NCI-H2227 treated with DMSO at 0.1 percent for 48 hours (cell line): ENCODE data around the gene SVOP.
"Not testable (repeated sequence)": the region's sequence is repeated elsewhere in the genome, so short reads cannot be mapped to it uniquely, and the experiment has no call there.

ENCODE experiments used
- DNase-seq: peaks from one replicate; lab custom pipeline; 2025; lab: John Stamatoyannopoulos, UW

Gene SVOP

DNA sequence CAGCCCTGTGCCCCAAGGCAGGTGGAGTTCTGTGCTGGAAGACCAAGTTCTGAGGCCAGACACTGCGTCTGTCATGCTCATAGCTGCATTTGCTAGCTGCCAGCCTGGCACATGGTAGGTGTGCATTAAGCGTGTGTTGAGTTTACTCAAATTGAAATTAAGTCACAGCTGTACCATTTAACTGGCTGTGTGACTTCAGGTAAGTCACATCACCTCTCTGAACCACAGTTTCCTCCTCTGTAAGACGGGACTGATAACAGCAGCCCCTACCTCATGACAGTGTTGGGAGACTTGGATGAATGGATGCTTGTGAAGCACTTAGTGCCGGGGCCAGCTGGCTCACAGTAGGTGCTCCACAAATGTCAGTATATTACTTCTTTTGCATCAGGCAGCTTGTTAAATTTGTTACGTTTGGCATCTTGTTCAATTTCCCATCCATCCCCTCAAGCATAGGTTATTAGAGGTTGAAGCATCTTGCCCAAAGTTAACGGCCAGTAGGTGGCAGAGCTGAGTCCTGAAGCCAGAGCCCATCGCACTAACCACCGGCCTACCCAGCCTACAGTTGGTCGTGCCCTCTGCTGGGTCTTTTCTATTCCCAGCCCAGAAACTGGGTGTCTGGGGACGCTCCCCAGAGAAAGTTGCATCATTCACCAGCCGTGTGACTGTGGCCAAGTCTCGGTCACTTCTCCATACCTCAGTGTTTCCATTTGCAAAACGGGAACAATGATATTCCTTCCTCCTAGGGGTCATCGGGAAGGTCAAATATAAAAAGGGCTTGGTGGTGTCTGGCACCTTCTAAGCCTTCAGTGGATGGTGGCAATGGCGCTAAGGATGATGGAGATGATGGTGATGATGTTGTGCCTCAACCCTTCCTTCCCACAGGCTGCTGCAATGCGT lies 136.5 kb downstream of the SVOP start:
- no peak for DNase-seq

GRCh38 chr12:108881953-108882352 lies 138.9 kb downstream of the SVOP start:
- no peak for DNase-seq

DNA sequence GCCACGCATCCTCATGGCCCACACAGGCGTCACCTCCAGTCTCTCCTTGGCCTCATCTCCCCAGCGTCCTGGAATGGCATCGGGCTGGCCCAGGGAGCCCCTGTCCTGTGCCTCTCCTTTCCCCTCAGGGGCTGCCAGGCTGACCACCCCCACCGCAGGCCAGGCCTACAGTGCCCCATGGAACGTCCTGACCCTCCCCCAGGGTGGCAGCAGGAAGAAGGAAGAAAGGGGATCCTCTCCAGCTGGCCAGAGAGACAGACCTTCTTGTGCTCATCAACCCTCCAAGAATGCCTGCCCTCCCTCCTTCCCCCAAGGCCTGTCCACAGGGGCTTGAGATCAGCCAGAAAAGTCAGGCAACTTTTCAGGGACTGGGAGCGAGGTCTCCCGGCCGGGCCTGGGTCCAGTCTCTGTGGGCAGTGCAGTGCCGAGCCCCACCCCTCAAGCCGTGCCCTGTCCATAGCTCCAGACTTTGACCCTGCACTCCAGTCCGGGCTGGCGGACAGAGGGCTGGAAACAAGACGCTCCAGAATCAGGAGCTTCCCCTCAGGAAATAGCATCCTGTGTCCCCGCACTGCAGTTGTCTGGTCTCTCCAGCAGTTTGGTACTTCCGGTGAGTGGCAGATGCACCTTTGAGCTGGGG lies 141.1 kb downstream of the SVOP start, which contains the start of gene DAO:
TSS of gene DAO (plus strand) at position 478 of the 640 bp plus-strand sequence. CDS start 4,915 bp downstream, outside the sequence.
- no peak for DNase-seq

DNA sequence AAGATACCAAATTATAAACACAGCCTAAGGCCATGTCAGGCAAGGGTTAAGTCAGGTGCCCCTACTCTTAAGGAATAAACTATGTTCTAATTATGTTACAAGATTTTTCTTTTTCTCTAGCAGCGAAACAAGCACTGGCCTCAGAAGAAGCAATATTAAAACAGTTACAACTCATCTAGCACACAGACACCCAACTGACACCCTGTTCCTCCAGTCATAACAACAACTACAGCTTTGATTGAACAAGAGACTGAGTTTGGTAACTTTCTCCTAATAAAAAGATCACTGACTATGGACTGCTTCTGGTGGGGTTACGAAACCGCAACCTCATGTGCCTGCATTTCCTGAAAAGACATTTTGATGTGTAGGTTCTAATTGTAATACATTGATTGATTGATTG lies 144.3 kb downstream of the SVOP start:
- no peak for DNase-seq

DNA sequence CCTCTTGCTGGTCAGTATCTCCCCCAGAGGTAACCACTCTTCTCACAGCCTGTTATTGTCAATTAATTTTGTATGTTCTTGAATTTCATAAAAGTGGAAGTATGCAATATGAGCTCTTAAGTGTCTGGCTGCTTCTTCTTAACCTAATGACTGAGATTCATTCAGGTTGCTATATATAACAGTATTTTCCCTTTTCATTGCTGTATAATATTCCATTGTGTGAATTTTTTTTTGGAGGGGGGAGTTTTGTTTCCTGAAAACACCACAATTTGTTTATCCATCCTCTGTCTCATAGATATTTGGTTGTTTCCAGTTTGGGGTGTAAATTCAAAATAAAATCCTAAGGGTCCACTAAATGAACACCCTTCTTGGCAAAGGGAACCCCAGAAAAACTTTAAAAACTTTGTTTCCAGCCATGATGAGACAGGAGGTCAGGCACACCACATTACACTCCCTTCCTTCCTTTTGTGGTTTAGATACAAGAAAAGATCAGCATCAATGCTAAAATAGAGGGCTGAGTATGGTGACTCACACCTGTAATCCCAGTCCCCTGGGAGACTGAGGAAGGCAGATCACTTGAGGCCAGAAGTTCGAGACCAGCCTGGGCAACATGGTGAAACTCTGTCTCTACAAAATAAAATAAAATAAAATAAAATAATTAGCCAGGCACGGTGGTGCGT lies 145.0 kb downstream of the SVOP start:
- DNase-seq = no peak

DNA sequence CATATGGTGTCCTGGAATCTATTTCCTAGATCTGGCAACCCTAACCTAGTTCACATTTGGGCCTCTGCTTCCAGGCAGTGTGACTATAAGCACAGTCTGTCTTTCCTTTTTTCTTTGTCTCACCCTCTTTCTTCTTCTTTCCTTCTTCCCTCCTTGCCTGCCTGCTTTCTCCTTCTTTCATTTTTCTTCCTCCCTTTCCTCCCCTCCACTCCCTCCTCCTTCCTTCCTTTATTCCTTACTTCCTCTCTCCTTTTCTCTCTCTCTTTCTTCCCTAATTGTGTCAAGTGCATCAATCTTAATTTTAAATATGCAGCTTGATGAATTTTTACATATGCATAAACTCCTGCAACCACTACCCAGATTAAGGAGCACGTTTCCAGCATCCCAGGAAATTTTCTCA lies 145.6 kb downstream of the SVOP start:
- DNase-seq = no peak

DNA sequence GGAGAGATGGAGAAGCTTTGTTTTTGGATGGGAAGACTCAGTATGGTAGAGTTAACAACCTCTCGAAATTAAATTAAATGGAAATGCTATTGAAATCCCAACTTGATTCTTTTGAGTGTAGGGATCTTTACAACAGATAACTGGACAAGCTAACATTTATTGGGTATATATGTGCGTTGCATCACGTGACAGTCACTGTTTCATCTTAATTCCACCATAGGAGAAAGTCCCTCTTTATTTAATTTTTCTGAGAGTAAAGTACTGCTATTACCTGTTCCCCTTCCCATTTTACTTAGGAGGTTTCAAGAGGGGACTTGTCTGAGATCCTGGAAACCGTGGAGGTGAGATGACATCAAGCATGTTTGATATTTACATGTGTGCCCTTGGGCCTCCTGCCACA lies 152.1 kb downstream of the SVOP start:
- DNase-seq = no peak

- not testable (repeated sequence) for DNase-seq
Measured at GRCh38 chr12:108866083-108866482, 154.8 kb downstream of the SVOP start.

- no peak for DNase-seq
Measured at GRCh38 chr12:108865169-108865568, 155.7 kb downstream of the SVOP start.

DNA sequence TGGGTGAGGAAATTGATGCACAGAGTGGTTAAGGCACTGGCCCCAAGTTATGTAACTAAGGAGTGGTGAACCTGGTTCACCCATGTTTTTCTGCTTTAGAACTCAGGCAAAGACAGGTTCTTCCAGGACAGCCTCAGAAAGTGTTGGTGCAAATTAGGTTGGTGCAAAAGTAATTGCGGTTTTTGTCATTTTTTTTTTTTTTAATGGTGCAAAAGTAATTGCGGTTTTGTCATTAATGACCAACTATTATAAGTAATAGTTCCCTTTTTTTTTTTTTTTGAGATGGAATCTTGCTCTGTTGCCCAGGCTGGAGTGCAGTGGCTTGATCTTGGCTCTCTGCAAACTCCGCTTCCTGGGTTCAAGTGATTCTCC lies 158.3 kb downstream of the SVOP start:
- no peak for DNase-seq

DNA sequence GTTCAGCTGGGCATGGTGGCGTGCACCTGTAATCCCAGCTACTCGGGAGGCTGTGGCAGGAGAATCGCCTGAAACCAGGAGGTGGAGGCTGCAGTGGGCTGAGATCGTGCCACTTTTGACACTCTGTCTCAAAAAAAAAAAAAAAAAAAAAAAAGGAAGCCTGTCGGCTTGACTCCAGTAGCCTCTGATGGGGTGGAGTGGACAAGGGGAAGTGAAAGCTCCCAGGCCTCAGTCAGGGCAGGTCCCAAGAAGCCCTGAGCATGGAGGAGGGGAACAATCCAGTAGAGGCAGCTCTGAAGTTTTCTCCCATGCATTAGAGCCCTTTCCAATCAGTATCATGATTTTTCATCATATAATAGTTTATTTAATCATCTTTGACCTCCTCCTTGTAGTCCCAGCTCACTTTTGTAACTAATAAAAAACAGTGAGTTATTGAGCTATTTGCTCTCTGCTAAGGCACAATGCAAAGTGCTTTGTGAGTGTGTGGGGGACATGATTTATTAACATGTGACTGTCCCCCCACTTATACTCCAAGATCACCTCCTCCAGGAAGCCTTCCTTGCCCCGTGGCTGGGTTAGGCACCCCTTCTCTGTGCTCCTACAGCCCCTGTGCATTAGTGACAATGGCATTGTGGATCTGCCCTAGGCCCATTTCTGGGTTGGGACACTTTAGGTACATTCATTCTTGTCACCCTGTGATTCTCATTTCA lies 158.8 kb downstream of the SVOP start:
- DNase-seq = no peak

- DNase-seq = no peak
Measured at GRCh38 chr12:108860443-108860842, 160.4 kb downstream of the SVOP start.

- DNase-seq = no peak
Measured at GRCh38 chr12:108859923-108860291, 161.0 kb downstream of the SVOP start.

GRCh38 chr12:108859141-108859922 lies 161.5 kb downstream of the SVOP start:
- not testable (repeated sequence) for DNase-seq

DNA sequence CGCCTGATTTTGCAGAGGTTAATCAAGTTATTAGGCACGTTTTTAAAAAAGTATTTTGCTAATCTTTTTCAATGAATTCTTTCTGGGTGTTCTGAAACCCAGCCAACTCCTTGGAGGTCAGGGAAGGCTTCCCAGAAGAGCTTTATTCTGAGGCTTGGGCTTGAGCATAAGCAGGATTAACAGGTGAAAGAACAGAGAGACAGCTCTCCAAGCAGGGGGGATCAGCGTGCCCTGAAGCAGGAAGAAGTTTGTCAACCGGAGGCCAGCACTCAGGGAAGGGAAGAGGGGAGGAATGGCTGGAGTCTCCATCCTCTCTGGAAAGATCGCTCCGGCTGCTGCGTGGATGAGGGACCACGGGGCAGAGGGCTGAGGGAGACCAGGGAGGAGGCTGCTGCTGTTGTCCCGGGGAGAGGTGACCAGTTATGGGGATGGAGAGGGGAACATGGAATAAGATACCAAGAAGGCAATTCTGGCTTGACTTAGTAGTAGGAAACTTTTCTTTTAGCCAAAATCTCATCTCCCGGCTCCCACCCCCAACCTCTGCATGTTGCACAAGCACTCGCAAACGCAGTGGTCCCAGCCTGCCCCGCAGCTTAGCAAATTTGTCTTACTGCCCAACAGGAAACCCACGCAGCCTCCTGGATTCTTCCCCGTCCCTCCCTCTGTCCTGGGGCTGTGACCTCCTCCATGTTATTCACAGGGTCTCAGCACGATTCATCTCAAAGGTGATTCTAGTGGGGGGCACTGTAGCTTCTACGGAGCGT lies 162.4 kb downstream of the SVOP start:
- no peak for DNase-seq
